Measurements from ENCODE around the gene WDFY4. TPM values are rescaled to one million over a fixed set of nuclear protein-coding genes. Genes with fewer than 3 reads are reported as not detected.

Gene WDFY4
- total and polyA plus RNA-seq, 4 donors, result 4.6 to 26.9 (median 13.5) TPM

DNA sequence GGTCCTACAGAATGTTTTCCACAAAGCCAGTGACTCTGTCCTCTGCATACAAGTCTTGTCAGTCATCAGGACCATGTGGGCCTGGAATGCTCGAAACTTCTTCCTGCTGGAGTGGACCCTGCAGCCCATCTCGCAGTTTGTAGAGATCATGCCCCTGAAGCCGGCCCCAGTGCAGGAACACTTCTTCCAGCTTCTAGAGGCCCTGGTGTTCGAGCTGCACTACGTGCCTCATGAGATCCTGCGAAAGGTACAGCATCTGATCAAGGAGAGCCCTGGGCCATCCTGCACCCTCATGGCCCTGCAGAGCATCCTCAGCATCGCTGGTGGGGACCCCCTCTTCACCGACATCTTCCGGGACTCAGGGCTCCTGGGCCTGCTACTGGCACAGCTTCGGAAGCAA lies 46.5 kb downstream of the WDFY4 start:
- Histone ChIP-seq H3K36me3 (ENCODE audit: control insufficient read depth in 4 of 4, insufficient read depth in 4 of 4, low read length in 4 of 4) (peaks cover 0 to 1% (median 0%) of the 10 kb centered on the region in 4 donors), H3K9me3 (ENCODE audit: control insufficient read depth in 4 of 4, insufficient read depth in 3 of 4, low read length in 3 of 4) (no peaks in the 10 kb centered on the region)
- WGBS, 2 donors, result 93 to 97% methylated on average over 10 of the region's 10 CpGs

DNA sequence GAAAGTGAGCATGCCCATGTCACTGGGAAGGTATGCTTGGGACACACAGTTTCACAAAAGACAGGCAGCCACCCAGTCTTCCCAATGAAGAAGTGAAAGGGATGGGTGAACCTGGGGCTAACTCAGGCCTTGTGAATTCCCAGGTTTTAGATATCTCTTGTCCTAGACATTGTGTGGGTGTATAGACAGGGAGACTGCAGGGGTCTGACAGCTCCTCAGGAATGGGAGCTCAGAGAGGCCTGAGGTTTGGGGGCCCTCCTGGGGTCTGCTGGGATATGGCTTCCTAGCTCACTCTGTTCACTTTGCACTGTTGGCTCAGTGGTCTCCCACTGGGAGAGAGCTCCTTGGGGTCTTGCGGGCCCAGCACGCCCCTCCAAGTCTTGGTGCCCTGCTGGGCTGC lies 47.0 kb downstream of the WDFY4 start:
- Histone ChIP-seq H3K27ac (ENCODE audit: low read depth in 1 of 2, low read length in 1 of 2) (no peak overlapping the region), H3K9me3 (ENCODE audit: control insufficient read depth in 4 of 4, insufficient read depth in 3 of 4, low read length in 3 of 4) (no peaks in the 10 kb centered on the region), H3K4me3 (no peak overlapping the region), H3K4me1 (ENCODE audit: control insufficient read depth in 5 of 5, insufficient read depth in 5 of 5, low read length in 5 of 5) (no peaks in the 10 kb centered on the region), H3K27me3 (ENCODE audit: control insufficient read depth in 3 of 3, insufficient read depth in 3 of 3, low read length in 2 of 3) (peaks cover 0 to 7% (median 0%) of the 10 kb centered on the region in 3 donors), H3K9ac (ENCODE audit: insufficient read depth in 1 of 2, low read length in 2 of 2) (no peak overlapping the region), H3K36me3 (ENCODE audit: control insufficient read depth in 4 of 4, insufficient read depth in 4 of 4, low read length in 4 of 4) (peaks cover 0 to 1% (median 0%) of the 10 kb centered on the region in 4 donors)
- WGBS, 2 donors, result 93 to 95% methylated on average over 2 of the region's 2 CpGs
- ATAC-seq (ENCODE audit: insufficient read depth, low FRiP score), result no peak
- TF ChIP-seq, protein P1, sequence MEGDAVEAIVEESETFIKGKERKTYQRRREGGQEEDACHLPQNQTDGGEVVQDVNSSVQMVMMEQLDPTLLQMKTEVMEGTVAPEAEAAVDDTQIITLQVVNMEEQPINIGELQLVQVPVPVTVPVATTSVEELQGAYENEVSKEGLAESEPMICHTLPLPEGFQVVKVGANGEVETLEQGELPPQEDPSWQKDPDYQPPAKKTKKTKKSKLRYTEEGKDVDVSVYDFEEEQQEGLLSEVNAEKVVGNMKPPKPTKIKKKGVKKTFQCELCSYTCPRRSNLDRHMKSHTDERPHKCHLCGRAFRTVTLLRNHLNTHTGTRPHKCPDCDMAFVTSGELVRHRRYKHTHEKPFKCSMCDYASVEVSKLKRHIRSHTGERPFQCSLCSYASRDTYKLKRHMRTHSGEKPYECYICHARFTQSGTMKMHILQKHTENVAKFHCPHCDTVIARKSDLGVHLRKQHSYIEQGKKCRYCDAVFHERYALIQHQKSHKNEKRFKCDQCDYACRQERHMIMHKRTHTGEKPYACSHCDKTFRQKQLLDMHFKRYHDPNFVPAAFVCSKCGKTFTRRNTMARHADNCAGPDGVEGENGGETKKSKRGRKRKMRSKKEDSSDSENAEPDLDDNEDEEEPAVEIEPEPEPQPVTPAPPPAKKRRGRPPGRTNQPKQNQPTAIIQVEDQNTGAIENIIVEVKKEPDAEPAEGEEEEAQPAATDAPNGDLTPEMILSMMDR (IDR thresholded peaks at IDR 0.05; ENCODE audit: control extremely low read depth, extremely low read depth), result no peak
- no peak for DNase-seq

More for the DNA sequence above, 46.5 kb downstream of the WDFY4 start:
- TF ChIP-seq, protein P1 (IDR thresholded peaks at IDR 0.05; ENCODE audit: control extremely low read depth, extremely low read depth), result no peak
- no peak for DNase-seq
- peaks cover 0 to 3% (median 0%) of the 10 kb centered on the region in 3 donors for H3K27me3 ChIP-seq (ENCODE audit: control insufficient read depth in 3 of 3, insufficient read depth in 3 of 3, low read length in 2 of 3)
- no peak overlapping the region for H3K9ac ChIP-seq (ENCODE audit: insufficient read depth in 1 of 2, low read length in 2 of 2)
- H3K27ac ChIP-seq (ENCODE audit: low read depth in 1 of 2, low read length in 1 of 2), result no peak overlapping the region
- no peak for ATAC-seq (ENCODE audit: insufficient read depth, low FRiP score)
- H3K4me3 ChIP-seq, result no peak overlapping the region
- no peaks in the 10 kb centered on the region for H3K4me1 ChIP-seq (ENCODE audit: control insufficient read depth in 5 of 5, insufficient read depth in 5 of 5, low read length in 5 of 5)

DNA sequence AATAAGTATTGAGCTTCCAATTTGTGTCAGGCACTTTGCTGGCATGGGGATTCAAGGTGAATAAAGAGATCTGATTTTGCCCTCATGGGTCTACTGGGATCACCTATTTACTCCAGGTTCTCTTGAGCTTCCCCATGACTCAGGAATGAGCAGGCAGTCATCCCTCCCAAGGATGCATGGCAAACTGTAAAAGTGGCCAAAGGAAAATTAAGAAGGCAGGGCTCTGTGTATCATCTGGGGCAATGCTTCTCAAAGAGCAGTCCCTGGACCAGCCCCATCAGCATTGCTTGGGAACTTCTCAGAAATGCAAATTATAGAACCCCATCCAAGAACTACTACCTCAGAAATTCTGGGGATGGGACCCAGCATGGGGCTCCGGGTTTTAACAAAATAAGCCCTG lies 48.7 kb downstream of the WDFY4 start:
- Histone ChIP-seq H3K4me1 (ENCODE audit: control insufficient read depth in 5 of 5, insufficient read depth in 5 of 5, low read length in 5 of 5) (no peaks in the 10 kb centered on the region), H3K4me3 (no peak overlapping the region), H3K27ac (ENCODE audit: low read depth in 1 of 2, low read length in 1 of 2) (no peak overlapping the region), H3K36me3 (ENCODE audit: control insufficient read depth in 4 of 4, insufficient read depth in 4 of 4, low read length in 4 of 4) (no peaks in the 10 kb centered on the region), H3K9ac (ENCODE audit: insufficient read depth in 1 of 2, low read length in 2 of 2) (no peak overlapping the region), H3K27me3 (ENCODE audit: control insufficient read depth in 3 of 3, insufficient read depth in 3 of 3, low read length in 2 of 3) (peaks cover 0 to 7% (median 0%) of the 10 kb centered on the region in 3 donors), H3K9me3 (ENCODE audit: control insufficient read depth in 4 of 4, insufficient read depth in 3 of 4, low read length in 3 of 4) (peaks cover 0 to under 1% (median 0%) of the 10 kb centered on the region in 4 donors)
- WGBS, 2 donors, result 76 to 80% methylated on average over 1 of the region's 1 CpG
- no peak for ATAC-seq (ENCODE audit: insufficient read depth, low FRiP score)
- TF ChIP-seq, protein P1 (IDR thresholded peaks at IDR 0.05; ENCODE audit: control extremely low read depth, extremely low read depth), result no peak
- no peak for DNase-seq

DNA sequence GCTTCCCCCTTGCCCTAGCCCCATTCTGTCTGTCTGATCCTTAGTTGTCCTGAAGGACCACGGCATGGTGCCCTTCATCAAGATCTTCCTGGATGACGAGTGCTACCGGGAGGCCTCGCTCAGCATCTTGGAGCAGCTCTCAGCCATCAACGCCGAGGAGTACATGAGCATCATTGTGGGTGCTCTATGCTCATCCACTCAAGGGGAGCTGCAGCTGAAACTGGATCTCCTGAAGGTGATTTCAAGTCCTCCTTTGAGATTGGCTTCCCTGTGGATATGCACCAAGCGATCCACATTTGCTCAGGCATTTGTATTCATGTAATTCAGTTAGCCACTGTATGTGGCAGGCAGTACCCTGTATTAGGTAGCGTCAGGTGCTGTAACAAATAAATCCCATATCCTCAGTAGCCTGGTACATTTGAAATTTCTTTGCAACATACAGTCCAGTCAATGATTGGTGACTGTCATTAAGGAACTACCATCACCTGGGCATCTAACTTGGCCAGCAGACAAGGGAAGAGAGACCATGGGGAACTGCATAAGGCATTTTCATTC lies 51.2 kb downstream of the WDFY4 start:
- Histone ChIP-seq H3K4me1 (ENCODE audit: control insufficient read depth in 5 of 5, insufficient read depth in 5 of 5, low read length in 5 of 5) (no peaks in the 10 kb centered on the region), H3K27me3 (ENCODE audit: control insufficient read depth in 3 of 3, insufficient read depth in 3 of 3, low read length in 2 of 3) (peaks cover 0 to 3% (median 0%) of the 10 kb centered on the region in 3 donors), H3K27ac (ENCODE audit: low read depth in 1 of 2, low read length in 1 of 2) (no peak overlapping the region), H3K36me3 (ENCODE audit: control insufficient read depth in 4 of 4, insufficient read depth in 4 of 4, low read length in 4 of 4) (no peaks in the 10 kb centered on the region), H3K9me3 (ENCODE audit: control insufficient read depth in 4 of 4, insufficient read depth in 3 of 4, low read length in 3 of 4) (peaks cover 0 to 2% (median 0%) of the 10 kb centered on the region in 4 donors), H3K9ac (ENCODE audit: insufficient read depth in 1 of 2, low read length in 2 of 2) (no peak overlapping the region), H3K4me3 (no peak overlapping the region)
- ATAC-seq (ENCODE audit: insufficient read depth, low FRiP score) (no peak), DNase-seq (no peak)
- TF ChIP-seq, protein P1 (IDR thresholded peaks at IDR 0.05; ENCODE audit: control extremely low read depth, extremely low read depth), result no peak
- WGBS, 2 donors, result 93 to 95% methylated on average over 8 of the region's 8 CpGs

Measured in lung (tissue), 12 donors.